Hepatocyte (in vitro differentiated cells): ENCODE results near the gene PGM2L1.

Experiments
- CTCF ChIP-seq: fragments of 200-600 bp; sonication (generic); IDR thresholded peaks from 2 replicates; pipeline ENCODE4 v1.5.1; 2016; ENCODE audit warnings: antibody characterized with exemption, mild to moderate bottlenecking; ENCODE audit not compliant: poor library complexity
- EZH2 ChIP-seq: fragments of 200-600 bp; sonication (generic); IDR thresholded peaks from 2 replicates; pipeline ENCODE4 v1.6.1; 2016; ENCODE audit warnings: antibody characterized with exemption, mild to moderate bottlenecking, borderline replicate concordance

GRCh38 chr11:74284466-74284865 is 113.8 kb downstream of the PGM2L1 start:
- TF ChIP-seq CTCF: no peak
- TF ChIP-seq EZH2: no peak
